Astrocyte (in vitro differentiated cells and primary cell): ENCODE measurements around the gene TGM6.

ENCODE experiments used
- EZH2 ChIP-seq: IDR thresholded peaks from 2 replicates; pipeline ENCODE4 v1.6.1; 2012; ENCODE audit warnings: mild to moderate bottlenecking, low read length, inconsistent platforms; ENCODE audit not compliant: insufficient read depth
- TF ChIP-seq, protein P1 (sequence below): IDR thresholded peaks from 2 replicates; pipeline ENCODE4 v1.5.1; 2011; ENCODE audit warnings: low read depth, mild to moderate bottlenecking, inconsistent platforms, low read length, moderate library complexity; ENCODE audit not compliant: insufficient read depth

GRCh38 chr20:2417213-2417541 is 36.5 kb downstream of the TGM6 start:
- TF ChIP-seq, protein P1, sequence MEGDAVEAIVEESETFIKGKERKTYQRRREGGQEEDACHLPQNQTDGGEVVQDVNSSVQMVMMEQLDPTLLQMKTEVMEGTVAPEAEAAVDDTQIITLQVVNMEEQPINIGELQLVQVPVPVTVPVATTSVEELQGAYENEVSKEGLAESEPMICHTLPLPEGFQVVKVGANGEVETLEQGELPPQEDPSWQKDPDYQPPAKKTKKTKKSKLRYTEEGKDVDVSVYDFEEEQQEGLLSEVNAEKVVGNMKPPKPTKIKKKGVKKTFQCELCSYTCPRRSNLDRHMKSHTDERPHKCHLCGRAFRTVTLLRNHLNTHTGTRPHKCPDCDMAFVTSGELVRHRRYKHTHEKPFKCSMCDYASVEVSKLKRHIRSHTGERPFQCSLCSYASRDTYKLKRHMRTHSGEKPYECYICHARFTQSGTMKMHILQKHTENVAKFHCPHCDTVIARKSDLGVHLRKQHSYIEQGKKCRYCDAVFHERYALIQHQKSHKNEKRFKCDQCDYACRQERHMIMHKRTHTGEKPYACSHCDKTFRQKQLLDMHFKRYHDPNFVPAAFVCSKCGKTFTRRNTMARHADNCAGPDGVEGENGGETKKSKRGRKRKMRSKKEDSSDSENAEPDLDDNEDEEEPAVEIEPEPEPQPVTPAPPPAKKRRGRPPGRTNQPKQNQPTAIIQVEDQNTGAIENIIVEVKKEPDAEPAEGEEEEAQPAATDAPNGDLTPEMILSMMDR = no peak
- TF ChIP-seq EZH2 = no peak
